Stimulated activated CD4-positive, alpha-beta T cell treated with anti-CD3 and anti-CD28 coated beads, TNF-alpha, amount 100 ng/mL, for 24 hours (primary cell): ENCODE measurements around the gene NAT16.
A peak's percentile ranks its signal among the peaks of the same experiment; 100 is the strongest.
"Not testable (repeated sequence)": the region's sequence is repeated elsewhere in the genome, so short reads cannot be mapped to it uniquely, and the experiment has no call there.

Experiments
- DNase-seq, 3 experiments: peaks; one replicate each; pipeline ENCODE4 v3.0.0-alpha.2; 2020; ENCODE audit warnings: low read depth in 3 of 3

Gene NAT16

DNA sequence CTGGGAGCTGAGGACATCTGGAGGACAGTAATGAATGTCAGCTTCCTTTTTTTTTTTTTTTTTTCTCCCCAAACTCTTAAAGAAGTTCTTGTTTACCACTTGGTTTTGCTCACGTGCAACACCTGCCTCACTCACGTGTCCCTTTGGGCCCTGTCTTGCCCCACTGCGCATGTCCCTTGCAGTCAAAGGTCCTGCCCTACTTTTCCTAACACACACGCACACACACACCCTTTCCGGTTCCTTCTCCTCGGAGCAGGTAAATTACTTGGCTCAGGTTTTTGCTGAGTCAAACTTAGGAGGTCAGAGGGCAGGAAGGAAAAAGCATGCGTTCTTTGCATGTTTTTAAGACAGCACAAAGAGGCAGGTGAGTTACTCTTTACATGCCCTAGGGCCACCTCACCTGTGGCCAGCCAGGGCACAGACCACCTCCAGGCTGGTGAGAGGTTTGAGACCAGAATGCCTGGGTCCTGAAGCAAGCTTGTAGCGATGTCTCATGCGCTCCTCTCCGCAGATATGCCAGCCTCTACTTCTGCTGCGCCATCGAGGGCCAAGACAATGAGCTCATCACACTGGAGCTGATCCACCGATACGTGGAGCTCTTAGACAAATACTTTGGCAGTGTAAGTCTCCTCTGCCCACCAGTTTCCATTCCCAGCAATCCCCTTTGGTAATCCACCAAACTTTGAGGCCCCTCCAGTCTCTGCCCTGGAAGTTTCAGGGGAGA is 23.1 kb downstream of the NAT16 start:
- DNase-seq: no peak

DNA sequence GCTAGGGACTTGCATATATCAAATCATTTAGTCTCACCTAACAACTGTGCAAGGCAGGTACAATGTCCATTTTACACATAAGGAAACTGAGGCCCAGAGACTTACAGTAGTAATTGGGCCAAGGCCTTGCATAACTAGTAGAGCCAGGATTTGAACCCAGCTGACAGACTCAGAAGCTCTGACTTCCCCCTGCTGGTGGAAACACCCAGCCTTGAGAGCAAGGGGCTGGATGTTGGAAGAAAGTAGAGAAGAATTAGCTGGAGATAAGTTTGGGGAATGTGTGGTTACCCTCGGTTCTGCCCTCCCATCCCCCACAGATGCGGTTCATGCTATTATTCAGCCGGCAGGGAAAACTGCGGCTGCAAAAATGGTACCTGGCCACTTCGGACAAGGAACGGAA is 23.8 kb downstream of the NAT16 start:
- no peak for DNase-seq

DNA sequence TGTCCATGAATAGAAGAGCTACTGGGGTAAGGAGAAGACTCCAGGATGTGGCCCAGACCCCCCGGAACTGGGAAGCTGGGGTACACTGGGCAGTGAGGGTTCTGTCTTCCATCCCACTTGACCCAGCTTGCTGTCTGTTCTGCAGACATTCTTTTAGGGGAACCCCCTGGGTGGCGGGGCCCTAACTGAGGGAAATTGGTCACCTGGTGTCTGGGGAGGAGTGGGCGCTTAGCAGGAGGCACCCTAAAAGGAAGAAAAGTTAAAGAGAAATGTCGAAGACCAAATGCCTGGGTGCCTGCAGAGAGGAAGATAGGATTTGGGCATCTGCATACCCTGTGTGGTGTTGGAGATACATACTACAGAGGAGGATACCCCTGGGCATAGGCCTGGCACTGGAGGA is 24.8 kb downstream of the NAT16 start:
- DNase-seq: no peak

DNA sequence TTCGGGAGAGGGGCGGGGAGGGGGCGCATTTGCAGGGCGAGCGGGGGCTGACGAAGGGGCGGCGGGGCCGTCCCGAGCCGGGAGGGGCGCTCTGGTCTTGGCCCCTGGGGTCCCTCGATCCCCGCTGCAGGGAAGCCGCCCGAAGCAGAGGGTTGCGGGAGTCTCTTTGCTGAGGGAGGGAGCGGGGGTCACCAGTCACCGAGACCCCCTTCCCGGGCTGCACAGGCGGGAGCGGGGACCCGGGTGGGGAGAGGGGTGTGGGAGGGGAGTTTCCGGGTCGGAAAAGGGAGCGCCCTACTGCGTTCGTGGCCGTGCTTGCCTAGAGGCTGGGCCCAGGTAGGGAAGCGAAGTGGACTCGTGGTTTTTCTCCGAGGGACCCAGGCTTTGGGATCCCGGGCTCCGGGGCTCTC is 25.4 kb downstream of the NAT16 start:
- no peak for DNase-seq

DNA sequence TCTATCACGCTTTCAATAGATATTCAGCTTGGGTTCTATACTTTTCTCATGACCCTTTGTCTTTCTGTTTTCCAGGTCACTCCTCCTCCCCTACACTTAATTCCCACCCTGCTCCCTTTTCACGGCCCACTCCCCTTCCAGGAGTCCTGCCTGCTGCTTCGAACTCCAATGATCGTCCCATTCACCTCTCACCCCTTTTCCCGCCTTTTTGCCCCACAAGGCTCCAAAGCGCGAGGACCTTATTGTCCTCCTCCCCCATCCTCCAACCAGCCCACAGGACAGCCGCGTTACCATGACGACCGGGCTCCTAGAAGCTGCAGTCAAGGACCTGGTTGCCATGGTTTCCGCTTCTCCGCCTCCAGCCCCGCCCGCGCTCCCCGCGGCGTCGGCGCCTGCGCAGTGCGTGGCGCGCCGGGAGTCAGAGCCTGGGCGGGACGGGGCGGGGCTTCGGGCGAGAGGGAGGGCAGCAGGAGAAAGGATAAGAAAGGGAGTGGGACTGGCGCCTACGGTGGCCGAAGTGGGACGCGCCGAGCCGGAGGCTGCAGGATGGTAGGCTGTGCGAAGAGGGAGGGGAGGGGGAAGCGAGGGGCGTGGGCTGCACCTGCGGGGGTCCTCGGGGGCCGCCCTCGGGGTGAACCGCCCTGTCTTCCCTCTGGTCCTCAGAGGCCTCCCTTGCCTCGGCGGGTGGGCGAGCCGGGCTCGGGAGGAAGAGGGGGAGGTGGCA is 26.0 kb downstream of the NAT16 start, which contains the start of gene AP1S1:
AP1S1 (plus strand) TSS at position 508 of the 724 bp plus-strand sequence; CDS start at position 547, 39 bp downstream.
- DNase-seq: peak; percentile 87 to 94 (median 88)

DNA sequence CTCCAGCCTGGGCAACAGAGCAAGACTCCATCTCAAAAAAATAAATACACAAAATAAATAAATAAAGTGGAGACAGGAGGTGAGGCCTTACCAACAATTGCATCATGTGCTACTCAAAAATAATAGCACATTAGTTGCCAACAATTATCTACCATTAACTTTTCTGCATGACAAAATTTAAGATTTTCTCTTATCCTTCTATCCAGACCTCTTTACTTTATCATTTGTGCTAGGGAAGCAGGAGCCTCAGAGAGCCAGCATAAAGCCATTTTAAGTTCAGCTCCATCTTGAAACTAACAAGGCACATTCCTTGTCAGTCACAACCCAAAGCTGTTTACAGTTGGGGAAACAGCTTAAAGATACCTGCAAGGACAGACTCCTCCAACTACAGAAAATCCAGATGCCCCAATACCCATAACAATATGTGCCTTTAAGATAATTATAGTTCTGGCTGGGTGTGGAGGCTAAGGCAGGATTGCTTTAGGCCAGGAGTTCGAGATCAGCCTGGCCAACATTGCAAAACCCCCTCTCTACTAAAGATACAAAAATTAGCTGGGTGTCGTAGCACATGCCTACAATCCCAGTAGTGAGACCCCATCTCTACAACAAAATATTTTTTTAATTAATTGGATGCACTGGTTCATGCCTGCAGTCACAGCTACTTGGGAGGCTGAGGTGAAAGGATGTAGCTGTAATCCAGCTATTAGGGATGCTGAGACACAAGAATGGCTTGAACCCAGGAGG is 28.0 kb downstream of the NAT16 start:
- no peak for DNase-seq

DNA sequence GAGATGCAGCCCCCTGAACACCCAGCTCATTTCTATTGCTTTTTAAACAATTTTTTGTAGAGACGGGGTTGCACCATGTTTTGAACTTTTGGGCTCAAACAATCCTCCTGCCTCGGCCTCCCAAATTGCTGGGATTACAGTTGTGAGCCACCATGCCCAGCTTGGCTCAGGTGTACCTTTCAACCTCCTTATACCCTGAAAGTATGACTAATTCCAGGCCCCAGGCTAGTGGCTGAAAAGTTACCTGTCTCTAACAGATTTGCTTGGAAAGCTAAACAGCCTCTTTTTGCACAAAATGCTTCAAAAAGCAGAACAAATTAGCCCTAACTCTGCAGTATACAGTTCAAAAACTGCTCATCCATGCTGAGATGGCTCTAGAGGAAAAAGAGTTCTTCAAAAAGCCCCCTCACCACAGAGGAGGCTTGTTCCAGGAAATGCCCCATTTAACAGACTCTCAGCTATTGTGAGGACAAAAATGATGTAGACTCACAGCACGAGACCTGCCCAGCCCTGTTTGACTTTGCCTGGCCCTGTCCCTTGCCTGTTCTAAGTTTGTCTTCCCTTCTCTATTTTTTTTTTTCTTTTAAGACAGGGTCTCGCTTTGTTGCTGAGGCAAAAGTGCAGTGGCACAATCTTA is 39.2 kb downstream of the NAT16 start:
- no peak for DNase-seq

DNA sequence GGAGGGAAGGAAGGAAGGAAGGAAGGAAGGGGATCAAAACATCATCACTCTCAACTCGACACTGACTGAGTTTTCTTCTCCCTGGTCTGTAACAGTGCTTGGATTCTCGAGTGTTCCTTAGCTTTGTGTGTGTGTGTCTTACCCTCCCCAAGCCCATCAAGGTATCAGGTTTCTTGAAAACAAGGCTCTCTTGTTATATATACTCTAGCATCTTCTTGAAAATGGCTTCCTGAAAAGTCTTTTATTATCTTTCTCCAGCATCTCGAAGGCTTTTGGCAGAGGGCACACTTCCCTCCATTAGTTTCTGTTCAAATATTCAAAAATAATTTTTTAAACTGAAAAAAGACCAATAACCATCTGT is 39.8 kb downstream of the NAT16 start:
- DNase-seq: no peak

DNA sequence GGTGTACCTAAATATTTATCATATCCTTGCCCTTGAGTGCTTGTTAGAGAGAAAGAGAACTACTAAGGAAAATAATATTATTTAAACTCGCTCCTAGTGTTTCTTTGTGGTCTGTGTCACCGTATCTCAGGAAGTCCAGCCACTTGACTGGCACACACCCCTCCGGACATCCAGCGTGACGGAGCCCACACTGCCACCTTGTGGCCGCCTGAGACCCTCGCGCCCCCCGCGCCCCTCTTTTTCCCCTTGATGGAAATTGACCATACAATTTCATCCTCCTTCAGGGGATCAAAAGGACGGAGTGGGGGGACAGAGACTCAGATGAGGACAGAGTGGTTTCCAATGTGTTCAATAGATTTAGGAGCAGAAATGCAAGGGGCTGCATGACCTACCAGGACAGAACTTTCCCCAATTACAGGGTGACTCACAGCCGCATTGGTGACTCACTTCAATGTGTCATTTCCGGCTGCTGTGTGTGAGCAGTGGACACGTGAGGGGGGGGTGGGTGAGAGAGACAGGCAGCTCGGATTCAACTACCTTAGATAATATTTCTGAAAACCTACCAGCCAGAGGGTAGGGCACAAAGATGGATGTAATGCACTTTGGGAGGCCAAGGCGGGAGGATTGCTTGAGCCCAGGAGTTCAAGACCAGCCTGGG is 41.8 kb downstream of the NAT16 start:
- DNase-seq: peak; percentile 75 to 90 (median 84)

DNA sequence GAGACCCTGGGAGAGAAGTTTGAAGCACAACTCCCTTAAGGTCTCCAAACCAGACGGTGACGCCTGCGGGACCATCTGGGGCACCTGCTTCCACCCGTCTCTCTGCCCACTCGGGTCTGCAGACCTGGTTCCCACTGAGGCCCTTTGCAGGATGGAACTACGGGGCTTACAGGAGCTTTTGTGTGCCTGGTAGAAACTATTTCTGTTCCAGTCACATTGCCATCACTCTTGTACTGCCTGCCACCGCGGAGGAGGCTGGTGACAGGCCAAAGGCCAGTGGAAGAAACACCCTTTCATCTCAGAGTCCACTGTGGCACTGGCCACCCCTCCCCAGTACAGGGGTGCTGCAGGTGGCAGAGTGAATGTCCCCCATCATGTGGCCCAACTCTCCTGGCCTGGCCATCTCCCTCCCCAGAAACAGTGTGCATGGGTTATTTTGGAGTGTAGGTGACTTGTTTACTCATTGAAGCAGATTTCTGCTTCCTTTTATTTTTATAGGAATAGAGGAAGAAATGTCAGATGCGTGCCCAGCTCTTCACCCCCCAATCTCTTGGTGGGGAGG is 42.4 kb downstream of the NAT16 start:
- DNase-seq: no peak

DNA sequence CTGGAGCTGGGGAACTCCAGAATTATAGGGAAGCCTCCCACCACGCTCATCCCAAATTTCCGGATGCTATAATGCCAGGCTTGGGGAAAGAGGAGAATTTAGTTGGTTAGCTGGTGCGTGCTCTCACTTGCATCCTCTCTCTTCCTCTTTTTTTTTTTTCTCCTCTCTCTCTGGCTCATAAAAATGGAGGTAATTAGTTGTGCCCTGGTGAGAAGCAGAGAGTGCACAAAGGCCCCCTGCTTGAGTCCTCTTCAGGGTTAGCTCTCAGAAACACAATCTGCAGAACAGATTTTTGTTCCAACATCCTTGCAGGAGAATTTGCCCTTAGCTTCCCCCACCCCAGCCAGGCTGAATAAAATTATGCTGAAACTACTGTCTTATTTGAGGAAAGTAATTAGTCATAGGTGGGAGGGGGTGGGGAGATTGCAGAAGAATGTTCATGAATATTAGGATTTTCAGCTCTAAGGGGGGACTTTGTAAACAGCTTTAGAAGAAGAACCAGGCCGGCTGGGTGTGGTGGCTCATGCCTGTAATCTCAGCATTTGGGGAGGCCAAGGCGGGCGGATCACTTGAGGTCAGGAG is 45.6 kb downstream of the NAT16 start:
- DNase-seq: no peak

DNA sequence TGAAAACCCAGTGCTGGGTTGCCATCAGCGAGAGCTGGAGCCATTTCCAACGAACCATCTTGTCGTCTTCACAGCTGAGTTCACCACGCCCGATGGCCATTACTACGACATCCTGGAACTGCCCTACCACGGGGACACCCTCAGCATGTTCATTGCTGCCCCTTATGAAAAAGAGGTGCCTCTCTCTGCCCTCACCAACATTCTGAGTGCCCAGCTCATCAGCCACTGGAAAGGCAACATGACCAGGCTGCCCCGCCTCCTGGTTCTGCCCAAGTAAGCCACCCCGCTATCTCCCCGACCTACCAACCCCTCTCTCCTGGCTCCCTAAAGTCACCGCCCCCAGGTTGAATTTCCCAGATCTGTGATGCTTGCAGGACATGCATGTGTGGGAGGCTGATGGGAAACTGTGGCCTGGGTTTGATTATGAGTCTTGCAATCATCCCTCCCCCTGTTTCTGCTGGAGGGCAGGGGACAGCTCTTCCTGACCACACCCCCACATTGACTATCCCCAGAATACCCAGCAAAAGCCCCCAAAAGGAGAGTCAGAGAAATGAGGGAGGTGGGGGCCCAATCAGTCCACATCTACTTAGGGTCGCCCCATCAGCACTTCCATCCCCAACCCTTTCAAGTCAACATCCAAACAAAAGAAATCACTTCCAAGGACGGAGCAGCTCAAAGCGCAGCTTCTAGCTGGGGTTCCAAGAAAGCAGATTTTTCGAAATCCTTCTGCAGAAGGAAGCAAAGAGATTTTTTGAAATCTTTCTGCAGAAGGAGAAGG is 46.3 kb downstream of the NAT16 start:
- no peak for DNase-seq

DNA sequence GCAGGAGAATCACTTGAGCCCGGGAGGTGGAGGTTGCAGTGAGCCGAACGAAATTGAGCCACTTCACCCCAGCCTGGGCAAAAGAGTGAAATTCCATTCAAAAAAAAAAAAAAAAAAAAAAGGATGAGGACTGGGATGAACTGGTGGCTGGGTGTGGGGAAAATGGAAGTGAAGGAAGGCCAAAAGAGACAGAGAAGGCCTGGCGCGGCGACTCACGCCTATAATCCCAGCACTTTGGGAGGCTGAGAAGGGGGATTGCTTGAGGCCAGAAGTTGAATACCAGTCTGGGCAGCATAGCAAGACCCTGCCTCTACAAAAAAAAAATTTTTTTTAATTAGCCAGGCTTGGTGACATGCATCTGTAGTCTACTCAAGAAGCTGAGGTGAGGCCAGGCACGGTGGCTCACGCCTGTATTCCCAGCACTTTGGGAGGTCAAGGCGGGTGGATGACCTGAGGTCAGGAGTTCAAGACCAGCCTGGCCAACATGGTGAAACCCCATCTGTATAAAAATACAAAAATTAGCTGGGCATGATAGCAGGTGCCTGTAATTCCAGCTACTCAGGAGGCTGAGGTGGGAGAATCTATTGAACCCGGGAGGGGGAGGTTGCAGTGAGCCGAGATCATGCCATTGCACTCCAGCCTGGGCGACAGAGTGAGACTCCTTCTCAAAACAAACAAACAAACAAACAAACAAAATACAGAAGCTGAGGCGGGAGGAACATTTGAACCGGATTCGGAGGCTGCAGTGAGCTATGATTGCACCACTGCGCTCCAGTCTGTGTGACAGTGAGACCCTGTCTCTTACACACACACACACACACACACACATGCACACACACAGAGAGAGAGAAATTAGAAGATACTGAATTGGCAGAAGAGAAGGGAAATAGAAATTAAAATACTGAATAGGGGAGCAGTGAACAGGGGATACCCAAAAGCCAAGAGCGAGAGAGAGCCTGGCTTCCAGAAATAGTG is 47.2 kb downstream of the NAT16 start:
- not testable (repeated sequence) for DNase-seq

DNA sequence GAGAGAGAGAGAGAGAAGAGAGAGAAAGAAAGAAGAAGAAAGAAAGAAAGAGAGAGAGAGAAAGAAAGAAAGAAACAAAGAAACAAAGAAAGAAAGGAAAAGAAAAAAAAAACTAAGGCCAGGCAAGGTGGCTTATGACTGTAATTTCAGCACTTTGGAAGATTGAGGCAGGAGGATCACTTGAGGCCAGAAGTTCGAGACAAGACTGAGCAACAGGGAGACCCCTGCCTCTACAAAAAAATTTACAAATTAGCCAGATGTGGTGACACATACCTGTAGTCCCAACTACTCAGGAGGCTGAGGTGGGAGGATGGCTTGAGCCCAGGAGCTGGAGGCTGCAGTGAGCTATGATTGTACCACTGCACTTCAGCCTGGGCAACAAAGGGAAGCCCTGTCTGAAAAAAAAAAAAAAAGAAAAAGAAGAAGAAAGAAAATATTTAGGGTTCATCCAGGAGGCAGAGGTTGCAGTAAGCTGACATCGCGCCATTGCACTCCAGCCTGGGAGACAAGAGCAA is 50.4 kb downstream of the NAT16 start:
- DNase-seq: no peak

DNA sequence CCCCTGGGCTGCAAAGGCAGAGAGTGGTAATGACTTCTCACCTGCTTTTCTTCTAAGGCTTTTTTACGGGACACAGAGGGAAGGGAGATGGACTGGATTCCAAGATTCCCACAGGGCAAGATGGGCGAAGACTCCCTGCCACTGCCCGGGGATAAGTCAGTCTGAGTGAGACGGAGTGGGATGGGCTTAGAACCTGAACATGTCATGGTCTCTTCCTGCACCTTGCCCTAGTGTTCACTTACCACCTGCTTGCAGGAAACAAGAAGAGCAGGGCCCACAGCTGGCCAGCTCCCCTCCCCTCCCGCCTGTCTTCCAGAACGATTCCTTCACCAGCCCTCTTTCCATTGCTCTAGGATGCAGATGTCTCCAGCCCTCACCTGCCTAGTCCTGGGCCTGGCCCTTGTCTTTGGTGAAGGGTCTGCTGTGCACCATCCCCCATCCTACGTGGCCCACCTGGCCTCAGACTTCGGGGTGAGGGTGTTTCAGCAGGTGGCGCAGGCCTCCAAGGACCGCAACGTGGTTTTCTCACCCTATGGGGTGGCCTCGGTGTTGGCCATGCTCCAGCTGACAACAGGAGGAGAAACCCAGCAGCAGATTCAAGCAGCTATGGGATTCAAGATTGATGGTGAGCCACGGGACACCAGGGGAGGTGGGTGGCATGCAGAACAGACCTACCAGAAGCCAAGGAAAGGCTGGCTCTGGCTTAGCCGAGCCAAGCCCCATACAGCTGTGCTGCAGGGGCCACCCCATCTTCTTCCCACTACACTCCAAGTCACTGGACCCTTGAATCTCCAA is 51.9 kb downstream of the NAT16 start:
- DNase-seq: no peak

DNA sequence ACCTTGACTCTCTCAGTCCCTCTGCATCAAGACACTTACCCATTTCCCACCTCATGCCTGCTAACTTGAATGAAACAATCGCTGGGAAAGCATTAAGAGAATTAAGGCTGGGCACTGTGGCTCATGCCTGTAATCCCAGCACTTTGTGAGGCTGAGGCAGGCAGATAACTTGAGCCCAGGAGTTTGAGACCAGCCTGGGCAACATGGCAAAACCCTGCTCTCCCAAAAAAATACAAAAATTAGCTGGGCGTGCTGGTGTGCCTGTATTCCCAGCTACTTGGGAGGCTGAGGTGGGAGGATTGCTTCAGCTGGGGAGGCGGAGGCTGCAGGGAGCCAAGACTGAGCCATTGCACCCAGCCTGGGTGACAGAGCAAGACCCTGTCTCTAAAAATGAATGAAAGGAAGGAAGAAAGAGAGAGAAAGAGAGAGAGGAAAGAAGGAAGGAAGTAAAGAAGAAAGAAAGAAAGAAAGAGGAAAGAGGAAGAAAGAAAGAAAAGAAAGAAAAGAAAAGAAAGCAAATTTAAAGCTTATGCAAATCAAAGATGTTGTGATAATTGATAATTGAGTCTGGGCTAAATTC is 52.5 kb downstream of the NAT16 start:
- no peak for DNase-seq

DNA sequence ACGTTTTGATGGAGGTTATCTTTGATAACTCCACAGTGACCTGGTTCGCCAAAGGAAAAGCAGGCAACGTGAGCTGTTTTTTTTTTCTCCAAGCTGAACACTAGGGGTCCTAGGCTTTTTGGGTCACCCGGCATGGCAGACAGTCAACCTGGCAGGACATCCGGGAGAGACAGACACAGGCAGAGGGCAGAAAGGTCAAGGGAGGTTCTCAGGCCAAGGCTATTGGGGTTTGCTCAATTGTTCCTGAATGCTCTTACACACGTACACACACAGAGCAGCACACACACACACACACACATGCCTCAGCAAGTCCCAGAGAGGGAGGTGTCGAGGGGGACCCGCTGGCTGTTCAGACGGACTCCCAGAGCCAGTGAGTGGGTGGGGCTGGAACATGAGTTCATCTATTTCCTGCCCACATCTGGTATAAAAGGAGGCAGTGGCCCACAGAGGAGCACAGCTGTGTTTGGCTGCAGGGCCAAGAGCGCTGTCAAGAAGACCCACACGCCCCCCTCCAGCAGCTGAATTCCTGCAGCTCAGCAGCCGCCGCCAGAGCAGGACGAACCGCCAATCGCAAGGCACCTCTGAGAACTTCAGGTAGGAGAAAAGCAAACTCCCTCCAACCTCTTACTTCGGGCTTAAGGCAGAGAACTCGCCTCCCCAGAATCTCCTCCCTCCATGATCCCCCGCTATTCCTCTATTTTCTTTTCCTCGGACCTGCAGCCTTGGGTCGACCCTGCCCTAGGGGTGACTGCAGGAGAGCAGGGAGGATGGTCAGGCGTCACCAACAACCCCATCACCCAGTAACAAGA is 53.2 kb downstream of the NAT16 start, which contains the start of gene SERPINE1:
SERPINE1 (plus strand) TSS at position 454 of the 809 bp plus-strand sequence. CDS start 1,290 bp downstream, outside the sequence.
- DNase-seq: peak in 1 of 3 experiments; percentile 37
